ENCODE data around the gene AMZ1.

GRCh38 chr7:2763597-2763996 lies 75.6 kb downstream of the AMZ1 start:
- no peak for TF ChIP-seq CTCF (IDR thresholded peaks at IDR 0.05)
- no peak for TF ChIP-seq POLR2A (IDR thresholded peaks at IDR 0.05)
- no peak for TF ChIP-seq EP300 (IDR thresholded peaks at IDR 0.05)
- TF ChIP-seq POLR2AphosphoS5 (IDR thresholded peaks at IDR 0.05), result no peak
